Kidney (tissue), 14 donors: Measurements from ENCODE around the gene TMEM114. TPM values are rescaled to one million over a fixed set of nuclear protein-coding genes. Genes with fewer than 3 reads are reported as not detected.

Experiments used
- DNase-seq, 5 donors: peaks; one replicate each; pipeline ENCODE4 v3.0.0-alpha.2; 2013 to 2020
- FAIRE-seq: peaks from 2 replicates; lab custom pipeline; 2012; peaks lifted over from hg19 to GRCh38; lab: Jason Lieb, UNC
- H3K27ac ChIP-seq, 2 donors: one replicate each; pipeline ENCODE4 v1.7.0; 2013; ENCODE audit warnings: low read depth in 2 of 2, low read length in 2 of 2, inconsistent platforms in 1 of 2
- H3K27me3 ChIP-seq: one replicate; pipeline ENCODE4 v1.7.1; 2013; ENCODE audit warnings: low read length, inconsistent platforms; ENCODE audit not compliant: control insufficient read depth, insufficient read depth
- H3K36me3 ChIP-seq, 3 donors: one replicate each; pipeline versions ENCODE4 v1.7.0 to v1.7.1; 2013; ENCODE audit warnings: low read length in 3 of 3, control low read depth in 1 of 3, inconsistent platforms in 1 of 3; ENCODE audit not compliant: insufficient read depth in 3 of 3, control insufficient read depth in 2 of 3
- H3K4me1 ChIP-seq, 3 donors: one replicate each; pipeline versions ENCODE4 v1.7.0 to v1.7.1; 2013; ENCODE audit warnings: low read length in 3 of 3, inconsistent platforms in 1 of 3, low read depth in 1 of 3; ENCODE audit not compliant: control insufficient read depth in 2 of 3, insufficient read depth in 2 of 3
- H3K4me3 ChIP-seq, 3 donors: one replicate each; pipeline versions ENCODE4 v1.7.0 to v1.8.1; 2013; ENCODE audit warnings: low read length in 3 of 3, control low read depth in 1 of 3, inconsistent platforms in 1 of 3
- H3K9ac ChIP-seq, 3 donors: one replicate each; pipeline versions ENCODE4 v1.7.0 to v1.7.1; 2013; ENCODE audit warnings: low read length in 3 of 3, control low read depth in 1 of 3, inconsistent platforms in 1 of 3
- H3K9me3 ChIP-seq, 3 donors: one replicate each; pipeline versions ENCODE4 v1.7.0 to v1.7.1; 2013; ENCODE audit warnings: low read length in 3 of 3, control low read depth in 1 of 3, inconsistent platforms in 1 of 3; ENCODE audit not compliant: control insufficient read depth in 2 of 3, insufficient read depth in 1 of 3
- intact Hi-C: fragments of 100-400 bp; cut with DNase I; formaldehyde crosslinking; loops from one replicate; pipeline ENCODE4 v1.11.1; 2022
- polyA plus RNA-seq: library from polyadenylated mRNA; stranded (reverse); fragments of 350-450 nt; fragmentation: Illumina TruSeq; extraction: RNeasy Lipid Tissue Mini Kit (QIAGEN cat#74804); gene quantifications from one replicate; pipeline ENCODE4 v1.2.3, GENCODE V29; 2014; ENCODE audit warnings: low read depth, low replicate concordance; ENCODE audit not compliant: insufficient read depth
- total RNA-seq: library from RNA; stranded (reverse); fragmentation: NEBNext Ultra II Directional; extraction: Animal tissue kit (Norgen Biotek cat#: 25700); gene quantifications from one replicate; pipeline ENCODE4 v1.2.1, GENCODE V29; 2021
- TF ChIP-seq, protein P1 (sequence below): IDR thresholded peaks from 3 replicates; pipeline ENCODE4 v1.5.1; 2012; ENCODE audit warnings: mild to moderate bottlenecking, moderate library complexity, borderline replicate concordance; ENCODE audit not compliant: insufficient read depth; ENCODE audit errors: extremely low read depth
- donor health status: control.
- donor health status: control.
- donor health status: control.
- donor health status: control.
- donor health status: control.
- donor health status: DM: yes; HTN: yes; CAD: no.
- donor health status: Normal renal cell carcinoma (clear cell type).

TMEM114 gene
- total and polyA plus RNA-seq, 2 donors from 2014 or later: not detected

- DNase-seq (no peak), FAIRE-seq (no peak)
- H3K4me1 ChIP-seq: no peaks in the 10 kb centered on the region
- H3K36me3 ChIP-seq: no peaks in the 10 kb centered on the region
- H3K9ac ChIP-seq: no peak overlapping the region
- no peak overlapping the region for H3K4me3 ChIP-seq
- TF ChIP-seq, protein P1, sequence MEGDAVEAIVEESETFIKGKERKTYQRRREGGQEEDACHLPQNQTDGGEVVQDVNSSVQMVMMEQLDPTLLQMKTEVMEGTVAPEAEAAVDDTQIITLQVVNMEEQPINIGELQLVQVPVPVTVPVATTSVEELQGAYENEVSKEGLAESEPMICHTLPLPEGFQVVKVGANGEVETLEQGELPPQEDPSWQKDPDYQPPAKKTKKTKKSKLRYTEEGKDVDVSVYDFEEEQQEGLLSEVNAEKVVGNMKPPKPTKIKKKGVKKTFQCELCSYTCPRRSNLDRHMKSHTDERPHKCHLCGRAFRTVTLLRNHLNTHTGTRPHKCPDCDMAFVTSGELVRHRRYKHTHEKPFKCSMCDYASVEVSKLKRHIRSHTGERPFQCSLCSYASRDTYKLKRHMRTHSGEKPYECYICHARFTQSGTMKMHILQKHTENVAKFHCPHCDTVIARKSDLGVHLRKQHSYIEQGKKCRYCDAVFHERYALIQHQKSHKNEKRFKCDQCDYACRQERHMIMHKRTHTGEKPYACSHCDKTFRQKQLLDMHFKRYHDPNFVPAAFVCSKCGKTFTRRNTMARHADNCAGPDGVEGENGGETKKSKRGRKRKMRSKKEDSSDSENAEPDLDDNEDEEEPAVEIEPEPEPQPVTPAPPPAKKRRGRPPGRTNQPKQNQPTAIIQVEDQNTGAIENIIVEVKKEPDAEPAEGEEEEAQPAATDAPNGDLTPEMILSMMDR: no peak
- H3K9me3 ChIP-seq: no peaks in the 10 kb centered on the region
- intact Hi-C loops: no loop called here
- no peak overlapping the region for H3K27ac ChIP-seq
- no peaks in the 10 kb centered on the region for H3K27me3 ChIP-seq
These were observed 35.4 kb downstream of the TMEM114 start for GRCh38 chr16:8554881-8555280.

DNA sequence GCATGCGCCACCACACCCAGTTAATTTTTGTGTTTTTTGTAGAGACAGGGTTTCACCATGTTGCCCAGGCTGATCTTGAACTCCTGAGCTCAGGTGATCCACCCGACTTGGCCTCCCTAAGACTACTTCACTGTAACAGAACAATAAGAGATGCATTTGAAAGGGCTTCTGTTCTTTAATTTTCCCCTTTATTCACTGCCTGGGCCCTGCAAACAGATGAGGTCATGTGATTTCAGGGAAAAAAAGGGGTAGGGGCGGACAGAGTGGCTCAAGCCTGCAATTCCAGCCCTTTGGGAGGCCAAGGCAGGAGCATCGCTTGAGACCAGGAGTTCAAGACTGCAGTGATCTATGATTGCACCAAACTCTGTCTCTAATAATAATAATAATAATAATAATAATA, 36.3 kb downstream of the TMEM114 start:
- Histone ChIP-seq H3K9me3 (no peaks in the 10 kb centered on the region), H3K4me1 (no peaks in the 10 kb centered on the region), H3K36me3 (no peaks in the 10 kb centered on the region), H3K27me3 (no peaks in the 10 kb centered on the region), H3K27ac (no peak overlapping the region), H3K4me3 (no peak overlapping the region), H3K9ac (no peak overlapping the region)
- DNase-seq (no peak), FAIRE-seq (no peak)
- TF ChIP-seq, protein P1: no peak
- intact Hi-C loops: no loop called here

DNA sequence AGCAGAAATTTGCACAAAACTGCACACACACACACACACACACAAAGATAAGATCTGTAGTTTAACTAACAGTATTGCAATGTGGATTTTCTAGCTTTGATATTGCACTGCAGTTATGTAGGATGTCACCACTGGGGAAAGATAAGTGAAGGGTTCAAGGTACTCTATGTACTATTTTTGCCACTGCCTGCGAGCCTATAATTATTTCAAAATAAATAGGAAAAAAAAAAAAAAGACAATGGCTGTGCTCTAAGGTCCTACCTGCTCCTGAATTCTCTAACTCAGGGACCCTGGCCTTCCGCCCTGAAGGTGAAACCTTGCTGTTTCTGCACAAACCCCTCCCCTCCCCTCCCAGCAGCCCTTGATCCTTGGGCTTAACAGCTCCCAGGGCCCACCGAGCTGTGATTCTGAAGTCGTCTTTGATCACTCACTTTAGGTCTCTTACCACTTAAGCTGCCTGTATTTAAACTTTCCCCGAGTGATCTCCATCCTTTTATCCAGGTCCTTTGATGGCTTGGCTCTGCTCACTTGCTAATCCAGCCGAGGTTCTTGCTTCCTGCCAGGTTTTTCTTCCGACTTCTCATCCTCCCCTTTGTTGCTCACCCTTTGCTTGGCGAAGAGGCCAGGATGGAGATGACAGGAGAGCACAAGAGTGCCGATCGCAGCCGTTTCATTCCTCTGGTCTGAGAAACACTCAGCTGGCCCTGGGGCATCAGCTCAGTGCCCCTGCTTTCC, 37.7 kb downstream of the TMEM114 start:
- Histone ChIP-seq H3K9ac (no peak overlapping the region), H3K9me3 (no peaks in the 10 kb centered on the region), H3K36me3 (no peaks in the 10 kb centered on the region), H3K27ac (no peak overlapping the region), H3K27me3 (no peaks in the 10 kb centered on the region), H3K4me3 (no peak overlapping the region), H3K4me1 (no peaks in the 10 kb centered on the region)
- DNase-seq: no peak
- intact Hi-C loops: no loop called here
- FAIRE-seq: no peak
- TF ChIP-seq, protein P1: no peak
